Measurements from ENCODE around the gene PLCL1. TPM values are rescaled to one million over a fixed set of nuclear protein-coding genes. Genes with fewer than 3 reads are reported as not detected.
A peak's percentile ranks its signal among the peaks of the same experiment; 100 is the strongest.

PLCL1 gene
- polyA plus RNA-seq, 3 donors: 0.69 to 1.4 (median 0.79) TPM

DNA sequence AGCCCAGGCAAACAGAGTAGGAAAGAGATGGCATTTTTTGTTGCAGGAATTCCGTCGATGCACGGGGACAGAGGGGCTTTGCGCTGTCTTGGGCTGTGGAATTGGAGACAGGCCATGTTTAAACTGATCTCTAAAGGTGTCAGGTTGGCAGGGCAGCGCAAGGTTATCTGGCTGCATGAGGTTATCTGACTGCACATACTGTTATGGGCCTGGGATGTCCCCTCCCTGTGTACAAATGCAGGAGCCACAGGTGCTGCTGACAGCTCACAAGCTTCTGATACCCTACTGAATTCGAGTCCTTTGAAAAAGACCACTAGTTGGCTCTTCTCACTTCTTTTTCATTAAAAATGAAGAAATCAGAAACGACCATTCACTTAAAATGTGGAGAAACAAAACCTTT lies 255.4 kb downstream of the PLCL1 start:
- H3K27me3 Mint-ChIP-seq (ENCODE audit: low read depth in 3 of 3): no peaks in the 10 kb centered on the region
- Histone ChIP-seq H3K27ac (ENCODE audit: low read depth in 1 of 2, low read length in 2 of 2) (no peak overlapping the region), H3K36me3 (replicated peaks in 1 of 2; ENCODE audit: control insufficient read depth in 1 of 2, insufficient read depth in 2 of 2, low read length in 2 of 2) (no peaks in the 10 kb centered on the region), H3K4me3 (replicated peaks in 1 of 3; ENCODE audit: low read depth in 2 of 3, low read length in 3 of 3) (no peak overlapping the region), H3K4me1 (ENCODE audit: control insufficient read depth in 1 of 2, insufficient read depth in 2 of 2, low read length in 2 of 2) (no peaks in the 10 kb centered on the region), H3K27me3 (ENCODE audit: control insufficient read depth in 2 of 2, insufficient read depth in 2 of 2, low read length in 2 of 2) (no peaks in the 10 kb centered on the region), H3K9ac (ENCODE audit: insufficient read depth, low read length, poor library complexity, severe bottlenecking) (no peak overlapping the region), H3K9me3 (replicated peaks in 1 of 2; ENCODE audit: control insufficient read depth in 1 of 2, insufficient read depth in 1 of 2, low read length in 2 of 2) (no peaks in the 10 kb centered on the region), H4K20me1 (ENCODE audit: insufficient read depth, low read length) (no peaks in the 10 kb centered on the region), H3K4me2 (replicated peaks; ENCODE audit: extremely low read depth, low read length, poor library complexity, severe bottlenecking) (no peak overlapping the region), H2AFZ (ENCODE audit: insufficient read depth, low read depth, low read length, poor library complexity, severe bottlenecking) (no peak overlapping the region), H3K79me2 (ENCODE audit: insufficient read depth, low read length) (no peaks in the 10 kb centered on the region)
- H3K4me3 Mint-ChIP-seq: no peak overlapping the region
- no peaks in the 10 kb centered on the region for H3K4me1 Mint-ChIP-seq
- intact Hi-C loops (cut with micrococcal nuclease): no loop called here
- DNase-seq: no peak
- WGBS (ENCODE audit: insufficient coverage): 95% methylated on average over 6 of the region's 7 CpGs
- no peaks in the 10 kb centered on the region for H3K36me3 Mint-ChIP-seq
- peaks cover 0 to 1% (median 0%) of the 10 kb centered on the region in 7 donors for H3K9me3 Mint-ChIP-seq
- TF ChIP-seq, protein P1, sequence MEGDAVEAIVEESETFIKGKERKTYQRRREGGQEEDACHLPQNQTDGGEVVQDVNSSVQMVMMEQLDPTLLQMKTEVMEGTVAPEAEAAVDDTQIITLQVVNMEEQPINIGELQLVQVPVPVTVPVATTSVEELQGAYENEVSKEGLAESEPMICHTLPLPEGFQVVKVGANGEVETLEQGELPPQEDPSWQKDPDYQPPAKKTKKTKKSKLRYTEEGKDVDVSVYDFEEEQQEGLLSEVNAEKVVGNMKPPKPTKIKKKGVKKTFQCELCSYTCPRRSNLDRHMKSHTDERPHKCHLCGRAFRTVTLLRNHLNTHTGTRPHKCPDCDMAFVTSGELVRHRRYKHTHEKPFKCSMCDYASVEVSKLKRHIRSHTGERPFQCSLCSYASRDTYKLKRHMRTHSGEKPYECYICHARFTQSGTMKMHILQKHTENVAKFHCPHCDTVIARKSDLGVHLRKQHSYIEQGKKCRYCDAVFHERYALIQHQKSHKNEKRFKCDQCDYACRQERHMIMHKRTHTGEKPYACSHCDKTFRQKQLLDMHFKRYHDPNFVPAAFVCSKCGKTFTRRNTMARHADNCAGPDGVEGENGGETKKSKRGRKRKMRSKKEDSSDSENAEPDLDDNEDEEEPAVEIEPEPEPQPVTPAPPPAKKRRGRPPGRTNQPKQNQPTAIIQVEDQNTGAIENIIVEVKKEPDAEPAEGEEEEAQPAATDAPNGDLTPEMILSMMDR (IDR thresholded peaks at IDR 0.05): no peak
- peak overlapping the region in 1 of 7 donors; percentile 61 for H3K27ac Mint-ChIP-seq

- H3K27ac Mint-ChIP-seq: no peak overlapping the region
- H3K4me1 Mint-ChIP-seq: no peaks in the 10 kb centered on the region
- intact Hi-C loops (cut with micrococcal nuclease): no loop called here
- Histone ChIP-seq H3K9ac (ENCODE audit: insufficient read depth, low read length, poor library complexity, severe bottlenecking) (no peak overlapping the region), H3K4me3 (replicated peaks in 1 of 3; ENCODE audit: low read depth in 2 of 3, low read length in 3 of 3) (no peak overlapping the region), H3K36me3 (replicated peaks in 1 of 2; ENCODE audit: control insufficient read depth in 1 of 2, insufficient read depth in 2 of 2, low read length in 2 of 2) (no peaks in the 10 kb centered on the region), H3K4me2 (replicated peaks; ENCODE audit: extremely low read depth, low read length, poor library complexity, severe bottlenecking) (no peak overlapping the region), H3K4me1 (ENCODE audit: control insufficient read depth in 1 of 2, insufficient read depth in 2 of 2, low read length in 2 of 2) (no peaks in the 10 kb centered on the region), H4K20me1 (ENCODE audit: insufficient read depth, low read length) (no peaks in the 10 kb centered on the region), H3K9me3 (replicated peaks in 1 of 2; ENCODE audit: control insufficient read depth in 1 of 2, insufficient read depth in 1 of 2, low read length in 2 of 2) (no peaks in the 10 kb centered on the region), H3K79me2 (ENCODE audit: insufficient read depth, low read length) (no peaks in the 10 kb centered on the region), H2AFZ (ENCODE audit: insufficient read depth, low read depth, low read length, poor library complexity, severe bottlenecking) (no peak overlapping the region), H3K27me3 (ENCODE audit: control insufficient read depth in 2 of 2, insufficient read depth in 2 of 2, low read length in 2 of 2) (no peaks in the 10 kb centered on the region), H3K27ac (ENCODE audit: low read depth in 1 of 2, low read length in 2 of 2) (no peak overlapping the region)
- no peaks in the 10 kb centered on the region for H3K27me3 Mint-ChIP-seq (ENCODE audit: low read depth in 3 of 3)
- no peak for DNase-seq
- H3K4me3 Mint-ChIP-seq: no peak overlapping the region
- H3K9me3 Mint-ChIP-seq: peaks cover 0 to 1% (median 0%) of the 10 kb centered on the region in 7 donors
- 93% methylated on average over 2 of the region's 2 CpGs for WGBS (ENCODE audit: insufficient coverage)
- H3K36me3 Mint-ChIP-seq: no peaks in the 10 kb centered on the region
- TF ChIP-seq, protein P1 (IDR thresholded peaks at IDR 0.05): no peak
Measured at GRCh38 chr2:198060277-198060676, 255.9 kb downstream of the PLCL1 start.

Data from CD14-positive monocyte (primary cell).